GM10248 (cell line): ENCODE measurements around the gene UEVLD.
"Not testable (repeated sequence)": the region's sequence is repeated elsewhere in the genome, so short reads cannot be mapped to it uniquely, and the experiment has no call there.

ENCODE experiments used
- CTCF ChIA-PET: fragments of 300-600 bp; sonication (Branson Sonifier 250); formaldehyde crosslinking; extraction: SDS; loops from one replicate; lab custom pipeline; 2021; ENCODE audit warnings: antibody characterized with exemption; lab: Yijun Ruan, JAX
- POLR2A ChIA-PET: fragments of 350-650 bp; sonication (Branson Sonifier 250); formaldehyde crosslinking; extraction: SDS; loops from one replicate; lab custom pipeline; 2020; ENCODE audit warnings: antibody characterized with exemption; lab: Yijun Ruan, JAX
- DNase-seq: peaks from one replicate; pipeline ENCODE4 v3.0.0; 2012; ENCODE audit errors: extremely low spot score
- TF ChIP-seq, protein P1 (sequence below): IDR thresholded peaks from 2 replicates; pipeline ENCODE4 v1.5.1; 2012; ENCODE audit warnings: mild to moderate bottlenecking, low read depth; ENCODE audit errors: extremely low read depth, missing control alignments, control extremely low read depth

The UEVLD gene

DNA sequence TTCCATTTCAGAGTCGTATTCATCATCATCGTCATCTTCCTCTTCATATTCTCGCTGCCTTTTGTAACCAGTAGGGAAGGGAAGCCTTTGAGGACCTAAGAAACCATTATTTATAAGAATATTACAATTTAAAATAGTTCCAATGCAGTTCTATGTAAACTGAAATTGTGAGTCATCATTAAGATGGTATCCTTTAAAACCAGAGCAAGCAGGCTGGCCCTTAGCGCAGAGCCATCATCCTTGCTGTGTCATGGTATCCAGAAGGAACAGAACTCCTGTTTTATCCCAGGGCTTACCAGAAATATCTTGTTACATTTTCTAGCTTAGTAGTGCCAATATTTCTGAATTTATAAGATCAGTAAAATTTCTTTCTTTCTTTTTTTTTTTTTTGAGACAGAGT, 23.9 kb upstream of the UEVLD start:
- no peak for DNase-seq
- TF ChIP-seq, protein P1, sequence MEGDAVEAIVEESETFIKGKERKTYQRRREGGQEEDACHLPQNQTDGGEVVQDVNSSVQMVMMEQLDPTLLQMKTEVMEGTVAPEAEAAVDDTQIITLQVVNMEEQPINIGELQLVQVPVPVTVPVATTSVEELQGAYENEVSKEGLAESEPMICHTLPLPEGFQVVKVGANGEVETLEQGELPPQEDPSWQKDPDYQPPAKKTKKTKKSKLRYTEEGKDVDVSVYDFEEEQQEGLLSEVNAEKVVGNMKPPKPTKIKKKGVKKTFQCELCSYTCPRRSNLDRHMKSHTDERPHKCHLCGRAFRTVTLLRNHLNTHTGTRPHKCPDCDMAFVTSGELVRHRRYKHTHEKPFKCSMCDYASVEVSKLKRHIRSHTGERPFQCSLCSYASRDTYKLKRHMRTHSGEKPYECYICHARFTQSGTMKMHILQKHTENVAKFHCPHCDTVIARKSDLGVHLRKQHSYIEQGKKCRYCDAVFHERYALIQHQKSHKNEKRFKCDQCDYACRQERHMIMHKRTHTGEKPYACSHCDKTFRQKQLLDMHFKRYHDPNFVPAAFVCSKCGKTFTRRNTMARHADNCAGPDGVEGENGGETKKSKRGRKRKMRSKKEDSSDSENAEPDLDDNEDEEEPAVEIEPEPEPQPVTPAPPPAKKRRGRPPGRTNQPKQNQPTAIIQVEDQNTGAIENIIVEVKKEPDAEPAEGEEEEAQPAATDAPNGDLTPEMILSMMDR: no peak
- ChIA-PET POLR2A (no interaction called here), CTCF (no interaction called here)

DNA sequence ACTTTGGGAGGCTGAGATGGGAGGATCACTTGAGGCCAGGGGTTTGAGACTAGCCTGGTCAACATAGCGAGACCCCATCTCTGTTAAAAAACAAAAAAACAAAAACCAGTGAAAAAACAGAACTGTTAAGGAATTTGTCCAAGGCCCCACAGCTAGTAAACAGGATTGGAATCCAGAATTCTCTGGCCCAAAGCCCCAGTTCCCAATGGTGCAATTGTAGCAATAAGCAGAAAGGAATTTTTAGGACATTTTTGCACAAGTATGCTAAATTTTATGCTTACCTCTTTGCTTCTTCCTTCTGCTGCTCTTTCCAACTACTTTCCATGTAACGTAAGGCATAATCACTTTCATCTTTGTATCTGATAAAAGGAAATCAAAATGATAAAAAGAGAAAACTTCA, 22.7 kb upstream of the UEVLD start:
- TF ChIP-seq, protein P1: no peak
- ChIA-PET POLR2A (no interaction called here), CTCF (interaction anchor here (1.6 kb wide), 1 partner anchor 24 kb away, joined by 5 read pairs; no protein-coding TSS in a partner anchor)
- no peak for DNase-seq

GRCh38 chr11:18608376-18608775, 19.8 kb upstream of the UEVLD start:
- ChIA-PET CTCF (no interaction called here), POLR2A (no interaction called here)
- no peak for DNase-seq
- TF ChIP-seq, protein P1: no peak

- ChIA-PET POLR2A (no interaction called here), CTCF (interaction anchor here (1.2 kb wide), 2 partner anchors 10 to 20 kb away, joined by 3 read pairs; no protein-coding TSS in a partner anchor)
- TF ChIP-seq, protein P1: no peak
- no peak for DNase-seq
Observed at GRCh38 chr11:18600915-18601569, 12.5 kb upstream of the UEVLD start.

DNA sequence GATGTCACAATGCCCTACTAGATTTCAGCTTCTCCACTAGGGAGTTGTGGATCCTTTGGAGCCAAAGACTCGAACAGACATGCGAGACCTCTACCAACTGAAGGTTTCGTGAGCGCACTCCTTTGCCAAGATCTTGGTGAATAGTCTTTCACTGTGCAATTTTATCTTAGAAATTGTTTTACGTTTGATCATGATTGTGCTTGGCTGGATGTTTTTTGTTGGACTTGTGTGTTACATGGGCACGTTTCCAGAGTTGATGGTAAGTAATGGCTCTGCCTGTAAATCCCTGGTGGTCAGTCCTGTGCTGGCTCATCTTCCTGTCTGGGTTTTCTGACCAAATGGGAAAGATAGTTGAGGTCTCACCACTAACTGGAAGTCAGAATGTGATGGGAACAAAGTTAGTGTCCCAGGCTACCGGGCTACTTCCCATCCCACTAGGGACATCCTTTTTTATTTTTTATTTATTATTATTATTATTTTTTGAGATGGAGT, 11.3 kb upstream of the UEVLD start, which contains the start of gene MISFA:
TSS of gene MISFA (plus strand) at position 51 of the 492 bp plus-strand sequence. CDS start at position 191, 140 bp downstream.
- CTCF ChIA-PET: interaction anchor here (1.2 to 1.4 kb wide), 2 partner anchors 22 to 60 kb away, joined by 3 to 4 read pairs; no protein-coding TSS in a partner anchor
- POLR2A ChIA-PET: no interaction called here
- TF ChIP-seq, protein P1: no peak

GRCh38 chr11:18594999-18595749, 6.6 kb upstream of the UEVLD start:
- TF ChIP-seq, protein P1: no peak
- POLR2A ChIA-PET: no interaction called here
- DNase-seq: no peak
- CTCF ChIA-PET: interaction anchor here (0.7 to 2.2 kb wide), 2 partner anchors 9 to 15 kb away, joined by 3 to 4 read pairs; no protein-coding TSS in a partner anchor

More for the DNA sequence above, 11.3 kb upstream of the UEVLD start, which contains the start of gene MISFA:
- no peak for DNase-seq

- POLR2A ChIA-PET: interaction anchor here (0.6 kb wide), 1 partner anchor 900 kb away, joined by 3 read pairs; no protein-coding TSS in a partner anchor
- not testable (repeated sequence) for DNase-seq
- CTCF ChIA-PET: interaction anchor here (2.2 kb wide), 1 partner anchor 16 kb away, joined by 4 read pairs; no protein-coding TSS in a partner anchor
Observed at GRCh38 chr11:18594088-18594487, 5.6 kb upstream of the UEVLD start.
